H1 (cell line): ENCODE data around the gene PTPN9. TPM values are rescaled to one million over a fixed set of nuclear protein-coding genes. Genes with fewer than 3 reads are reported as not detected.

ENCODE experiments used
- SP4 ChIP-seq: IDR thresholded peaks from 2 replicates; pipeline ENCODE4 v1.6.1; 2012; ENCODE audit warnings: low read length, inconsistent platforms
- polyA plus RNA-seq, 7 experiments: library from polyadenylated mRNA; depleted of rRNA in 3 of 7; stranded (reverse) in 5 of 7; unstranded in 2 of 7; fragments of >200 nt in 5 of 7; fragments of 200-250 nt in 2 of 7; gene quantifications; 1 replicate in 5 of 7; 2 replicates in 1 of 7; 4 replicates in 1 of 7; pipeline versions ENCODE4 v1.2.1 to v1.2.3, GENCODE V29; 2011 to 2013; ENCODE audit warnings: missing spikeins in 2 of 7, mixed read lengths in 2 of 7
- total RNA-seq: library from RNA; stranded (reverse); fragmentation: NEBNext Ultra II Directional; extraction: Animal tissue kit (Norgen Biotek cat#: 25700); gene quantifications from 2 replicates; pipeline ENCODE4 v1.2.1, GENCODE V29; 2021
- TF ChIP-seq, protein P1 (sequence below): fragments of 300-600 bp; sonication (generic); IDR thresholded peaks from 2 replicates; pipeline ENCODE4 v1.7.1; 2012; ENCODE audit warnings: low read length, moderate library complexity, mild to moderate bottlenecking, inconsistent platforms; ENCODE audit not compliant: insufficient replicate concordance

PTPN9 gene
- total and polyA plus RNA-seq, 2 of the 8 experiments (the other 6 are each of a cell fraction or from before 2014, with no cell fraction given), result 46.6 to 57.4 TPM

- TF ChIP-seq, protein P1, sequence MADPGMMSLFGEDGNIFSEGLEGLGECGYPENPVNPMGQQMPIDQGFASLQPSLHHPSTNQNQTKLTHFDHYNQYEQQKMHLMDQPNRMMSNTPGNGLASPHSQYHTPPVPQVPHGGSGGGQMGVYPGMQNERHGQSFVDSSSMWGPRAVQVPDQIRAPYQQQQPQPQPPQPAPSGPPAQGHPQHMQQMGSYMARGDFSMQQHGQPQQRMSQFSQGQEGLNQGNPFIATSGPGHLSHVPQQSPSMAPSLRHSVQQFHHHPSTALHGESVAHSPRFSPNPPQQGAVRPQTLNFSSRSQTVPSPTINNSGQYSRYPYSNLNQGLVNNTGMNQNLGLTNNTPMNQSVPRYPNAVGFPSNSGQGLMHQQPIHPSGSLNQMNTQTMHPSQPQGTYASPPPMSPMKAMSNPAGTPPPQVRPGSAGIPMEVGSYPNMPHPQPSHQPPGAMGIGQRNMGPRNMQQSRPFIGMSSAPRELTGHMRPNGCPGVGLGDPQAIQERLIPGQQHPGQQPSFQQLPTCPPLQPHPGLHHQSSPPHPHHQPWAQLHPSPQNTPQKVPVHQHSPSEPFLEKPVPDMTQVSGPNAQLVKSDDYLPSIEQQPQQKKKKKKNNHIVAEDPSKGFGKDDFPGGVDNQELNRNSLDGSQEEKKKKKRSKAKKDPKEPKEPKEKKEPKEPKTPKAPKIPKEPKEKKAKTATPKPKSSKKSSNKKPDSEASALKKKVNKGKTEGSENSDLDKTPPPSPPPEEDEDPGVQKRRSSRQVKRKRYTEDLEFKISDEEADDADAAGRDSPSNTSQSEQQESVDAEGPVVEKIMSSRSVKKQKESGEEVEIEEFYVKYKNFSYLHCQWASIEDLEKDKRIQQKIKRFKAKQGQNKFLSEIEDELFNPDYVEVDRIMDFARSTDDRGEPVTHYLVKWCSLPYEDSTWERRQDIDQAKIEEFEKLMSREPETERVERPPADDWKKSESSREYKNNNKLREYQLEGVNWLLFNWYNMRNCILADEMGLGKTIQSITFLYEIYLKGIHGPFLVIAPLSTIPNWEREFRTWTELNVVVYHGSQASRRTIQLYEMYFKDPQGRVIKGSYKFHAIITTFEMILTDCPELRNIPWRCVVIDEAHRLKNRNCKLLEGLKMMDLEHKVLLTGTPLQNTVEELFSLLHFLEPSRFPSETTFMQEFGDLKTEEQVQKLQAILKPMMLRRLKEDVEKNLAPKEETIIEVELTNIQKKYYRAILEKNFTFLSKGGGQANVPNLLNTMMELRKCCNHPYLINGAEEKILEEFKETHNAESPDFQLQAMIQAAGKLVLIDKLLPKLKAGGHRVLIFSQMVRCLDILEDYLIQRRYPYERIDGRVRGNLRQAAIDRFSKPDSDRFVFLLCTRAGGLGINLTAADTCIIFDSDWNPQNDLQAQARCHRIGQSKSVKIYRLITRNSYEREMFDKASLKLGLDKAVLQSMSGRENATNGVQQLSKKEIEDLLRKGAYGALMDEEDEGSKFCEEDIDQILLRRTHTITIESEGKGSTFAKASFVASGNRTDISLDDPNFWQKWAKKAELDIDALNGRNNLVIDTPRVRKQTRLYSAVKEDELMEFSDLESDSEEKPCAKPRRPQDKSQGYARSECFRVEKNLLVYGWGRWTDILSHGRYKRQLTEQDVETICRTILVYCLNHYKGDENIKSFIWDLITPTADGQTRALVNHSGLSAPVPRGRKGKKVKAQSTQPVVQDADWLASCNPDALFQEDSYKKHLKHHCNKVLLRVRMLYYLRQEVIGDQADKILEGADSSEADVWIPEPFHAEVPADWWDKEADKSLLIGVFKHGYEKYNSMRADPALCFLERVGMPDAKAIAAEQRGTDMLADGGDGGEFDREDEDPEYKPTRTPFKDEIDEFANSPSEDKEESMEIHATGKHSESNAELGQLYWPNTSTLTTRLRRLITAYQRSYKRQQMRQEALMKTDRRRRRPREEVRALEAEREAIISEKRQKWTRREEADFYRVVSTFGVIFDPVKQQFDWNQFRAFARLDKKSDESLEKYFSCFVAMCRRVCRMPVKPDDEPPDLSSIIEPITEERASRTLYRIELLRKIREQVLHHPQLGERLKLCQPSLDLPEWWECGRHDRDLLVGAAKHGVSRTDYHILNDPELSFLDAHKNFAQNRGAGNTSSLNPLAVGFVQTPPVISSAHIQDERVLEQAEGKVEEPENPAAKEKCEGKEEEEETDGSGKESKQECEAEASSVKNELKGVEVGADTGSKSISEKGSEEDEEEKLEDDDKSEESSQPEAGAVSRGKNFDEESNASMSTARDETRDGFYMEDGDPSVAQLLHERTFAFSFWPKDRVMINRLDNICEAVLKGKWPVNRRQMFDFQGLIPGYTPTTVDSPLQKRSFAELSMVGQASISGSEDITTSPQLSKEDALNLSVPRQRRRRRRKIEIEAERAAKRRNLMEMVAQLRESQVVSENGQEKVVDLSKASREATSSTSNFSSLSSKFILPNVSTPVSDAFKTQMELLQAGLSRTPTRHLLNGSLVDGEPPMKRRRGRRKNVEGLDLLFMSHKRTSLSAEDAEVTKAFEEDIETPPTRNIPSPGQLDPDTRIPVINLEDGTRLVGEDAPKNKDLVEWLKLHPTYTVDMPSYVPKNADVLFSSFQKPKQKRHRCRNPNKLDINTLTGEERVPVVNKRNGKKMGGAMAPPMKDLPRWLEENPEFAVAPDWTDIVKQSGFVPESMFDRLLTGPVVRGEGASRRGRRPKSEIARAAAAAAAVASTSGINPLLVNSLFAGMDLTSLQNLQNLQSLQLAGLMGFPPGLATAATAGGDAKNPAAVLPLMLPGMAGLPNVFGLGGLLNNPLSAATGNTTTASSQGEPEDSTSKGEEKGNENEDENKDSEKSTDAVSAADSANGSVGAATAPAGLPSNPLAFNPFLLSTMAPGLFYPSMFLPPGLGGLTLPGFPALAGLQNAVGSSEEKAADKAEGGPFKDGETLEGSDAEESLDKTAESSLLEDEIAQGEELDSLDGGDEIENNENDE, result no peak
- no peak for TF ChIP-seq SP4
- TF ChIP-seq, all 59 proteins: peak for 0
Measured at GRCh38 chr15:75598361-75598760, 19.2 kb upstream of the PTPN9 start (continued).
